Left kidney (tissue), 2 donors: ENCODE results near the gene GRIP2. TPM values are rescaled to one million over a fixed set of nuclear protein-coding genes. Genes with fewer than 3 reads are reported as not detected.

ENCODE experiments used
- DNase-seq: peaks from one replicate; pipeline ENCODE4 v3.0.0-alpha.2; 2013
- polyA plus RNA-seq: library from polyadenylated mRNA; unstranded; fragments of 120-200 nt; gene quantifications from one replicate; pipeline ENCODE4 v1.2.1, GENCODE V29; 2013; ENCODE audit not compliant: insufficient read length

The GRIP2 gene
- polyA plus RNA-seq, 1 donor = 1.7 TPM

- no peak for DNase-seq
Measured at GRCh38 chr3:14483286-14483685, 56.9 kb downstream of the GRIP2 start.

- DNase-seq = no peak
Measured at GRCh38 chr3:14482271-14482721, 57.8 kb downstream of the GRIP2 start.

DNA sequence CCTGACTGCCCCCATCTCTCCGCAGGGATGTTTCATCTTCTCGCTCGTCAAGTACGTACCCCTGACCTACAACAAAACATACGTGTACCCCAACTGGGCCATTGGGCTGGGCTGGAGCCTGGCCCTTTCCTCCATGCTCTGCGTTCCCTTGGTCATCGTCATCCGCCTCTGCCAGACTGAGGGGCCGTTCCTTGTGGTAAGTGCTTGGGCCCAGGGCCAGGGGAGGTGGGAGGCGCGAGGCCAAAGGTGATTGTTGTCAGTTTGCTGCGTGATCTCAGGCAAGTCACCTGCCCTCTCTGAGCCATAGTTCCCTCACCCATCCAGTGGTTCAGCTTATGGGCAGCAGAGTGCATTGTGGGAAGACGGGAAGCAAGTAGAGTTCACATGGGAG is 58.5 kb downstream of the GRIP2 start:
- no peak for DNase-seq

DNA sequence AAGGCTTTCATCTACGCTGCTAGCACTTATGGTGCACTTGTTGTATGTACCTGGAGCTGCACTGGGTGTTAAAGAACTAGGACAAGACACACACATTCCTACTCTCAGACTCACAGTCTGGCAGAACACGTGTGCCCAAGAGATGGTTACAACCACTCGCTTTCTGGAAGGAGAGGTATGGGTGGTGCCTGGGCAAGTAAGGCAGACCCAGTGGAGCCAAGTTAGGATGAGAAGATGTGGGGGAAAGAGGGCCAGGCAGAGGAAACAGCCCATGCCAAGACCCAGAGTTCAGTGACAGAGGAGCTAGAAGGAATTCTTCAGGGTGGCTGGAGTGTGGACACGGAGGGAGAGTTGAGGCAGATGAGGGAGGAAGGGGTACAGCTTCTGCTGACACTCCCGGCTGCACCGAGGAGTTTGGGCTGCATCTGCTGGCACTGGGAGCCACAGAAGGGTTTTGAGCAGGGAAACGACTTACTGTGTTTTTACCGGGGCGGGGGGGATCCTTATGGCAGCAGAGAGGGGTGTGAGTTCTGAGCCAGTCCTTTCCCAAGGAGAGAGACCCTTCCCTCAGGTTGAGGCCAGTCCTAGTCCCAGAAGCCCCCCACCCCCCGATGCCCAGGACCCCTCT is 59.0 kb downstream of the GRIP2 start:
- DNase-seq = no peak

DNA sequence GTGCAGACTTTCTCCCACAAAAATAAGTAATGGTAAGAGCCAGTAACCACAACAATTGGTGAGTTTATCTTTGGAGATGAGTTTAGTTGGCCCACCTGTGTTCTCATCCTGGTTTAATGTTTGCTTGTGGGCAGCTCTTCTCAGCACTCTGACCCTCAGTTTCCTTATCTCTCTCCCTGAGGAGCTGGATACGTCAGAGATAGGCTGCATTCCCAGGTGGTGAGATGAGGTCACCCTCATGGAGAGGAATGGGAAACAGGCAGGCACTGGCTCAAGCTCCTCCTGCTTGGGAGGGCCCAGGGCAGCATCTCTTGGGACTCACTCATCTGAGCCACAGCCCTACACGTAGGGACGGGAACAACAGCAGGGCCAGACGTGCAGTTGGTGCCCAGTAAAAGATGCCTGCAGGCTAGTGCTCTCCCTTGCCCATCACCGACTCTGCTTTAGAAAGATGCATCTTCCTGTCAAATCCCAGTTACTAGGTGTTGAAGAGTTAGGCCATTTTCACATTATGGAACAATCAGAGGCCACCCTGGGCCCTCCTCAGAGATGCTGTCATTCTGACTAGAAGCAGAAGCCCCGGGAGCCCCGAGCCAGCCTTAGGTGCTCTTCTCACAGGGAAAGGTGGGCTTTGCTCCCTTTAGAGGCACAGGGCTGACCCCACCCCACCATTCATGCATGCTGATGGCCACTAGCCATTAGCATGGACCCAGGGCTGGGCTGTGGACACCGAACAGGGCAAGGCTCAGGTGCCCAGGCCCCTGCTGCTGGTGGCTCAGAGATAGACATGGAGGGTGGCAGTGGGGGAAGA is 59.7 kb downstream of the GRIP2 start:
- no peak for DNase-seq

DNA sequence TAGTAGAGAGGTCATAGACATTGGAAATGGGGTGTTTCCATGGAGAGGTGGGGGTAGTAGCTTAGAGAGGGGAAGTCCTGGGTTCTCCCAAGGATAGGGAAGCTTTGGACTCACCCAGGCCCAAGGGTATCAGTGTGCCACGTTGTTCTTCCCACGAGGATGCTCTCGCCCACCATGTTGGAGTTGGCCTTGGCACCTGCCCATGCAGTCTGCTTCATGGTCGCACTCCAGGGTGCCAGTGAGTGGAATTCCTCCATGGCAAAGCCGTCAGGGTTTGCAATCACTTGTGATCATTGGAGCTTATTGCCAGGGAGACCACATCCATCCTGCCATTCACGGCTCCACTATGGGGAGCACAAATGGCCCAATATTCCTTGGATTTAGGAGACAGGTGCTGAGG is 60.6 kb downstream of the GRIP2 start:
- DNase-seq = no peak

DNA sequence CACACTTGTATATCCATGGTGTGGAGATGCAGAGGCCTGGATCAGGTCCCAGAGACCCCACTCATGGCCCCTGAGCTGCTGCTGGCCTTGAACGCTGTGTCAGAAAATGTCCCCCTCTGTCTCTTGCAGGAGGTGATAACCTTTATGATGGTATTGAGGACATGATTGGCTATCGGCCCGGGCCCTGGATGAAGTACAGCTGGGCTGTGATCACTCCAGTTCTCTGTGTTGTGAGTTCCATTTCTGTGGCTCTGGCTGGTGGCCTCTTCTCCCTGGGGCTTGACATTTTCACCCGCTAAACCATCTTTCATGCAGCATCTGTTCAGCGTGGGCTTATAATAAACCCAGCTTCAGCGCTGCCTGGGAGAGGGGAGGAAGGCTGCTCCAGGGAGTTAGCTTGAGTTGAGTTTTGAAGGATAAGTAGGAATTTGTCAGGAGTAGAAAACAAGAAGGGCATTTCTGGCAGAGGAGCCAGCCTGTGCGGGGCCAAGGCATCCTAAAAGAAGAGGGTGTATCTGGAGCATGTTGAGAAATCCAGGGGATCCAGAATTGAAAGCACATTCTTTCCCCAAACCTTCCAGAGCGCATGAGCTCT is 61.1 kb downstream of the GRIP2 start:
- DNase-seq = no peak

- no peak for DNase-seq
Measured at GRCh38 chr3:14477311-14477935, 62.7 kb downstream of the GRIP2 start.

GRCh38 chr3:14476583-14477265 is 63.4 kb downstream of the GRIP2 start:
- DNase-seq = no peak

- no peak for DNase-seq
Measured at GRCh38 chr3:14475621-14476020, 64.5 kb downstream of the GRIP2 start.

DNA sequence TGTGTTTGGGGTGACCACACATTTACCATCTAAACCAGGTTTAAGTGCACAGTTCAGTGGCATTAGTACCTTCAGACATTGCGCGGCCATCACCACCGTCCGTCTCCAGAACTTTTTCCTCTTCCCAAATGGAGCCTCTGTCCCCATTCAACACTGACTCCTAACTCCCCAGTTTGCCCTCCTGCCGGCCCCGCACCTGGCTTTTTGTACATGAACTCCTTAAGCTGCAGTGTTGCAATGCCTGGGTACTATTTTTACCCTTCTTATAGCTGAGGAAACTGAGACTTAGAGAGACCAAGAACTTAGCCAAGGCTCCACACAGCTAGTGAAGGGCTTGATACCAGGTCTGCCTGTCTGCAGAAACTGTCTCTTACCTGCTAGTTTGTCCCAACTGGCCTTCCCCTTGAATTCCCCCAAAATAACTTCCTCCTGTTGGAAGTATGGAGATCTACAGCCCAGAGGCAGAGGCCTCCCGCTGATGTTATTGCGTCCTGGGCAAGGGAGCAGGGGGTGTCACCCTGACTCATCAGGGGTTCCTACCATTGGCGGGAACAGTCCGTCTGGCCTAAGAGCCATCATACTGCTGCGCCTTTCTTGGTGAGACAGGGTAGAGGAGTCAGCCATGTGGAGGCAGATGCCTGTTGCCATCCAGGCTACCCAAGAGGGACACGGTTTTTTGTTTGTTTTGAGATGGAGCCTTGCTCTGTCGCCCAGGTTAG is 65.6 kb downstream of the GRIP2 start:
- no peak for DNase-seq

- DNase-seq = peak; percentile 77
Measured at GRCh38 chr3:14473411-14473891, 66.7 kb downstream of the GRIP2 start.

GRCh38 chr3:14472471-14473351 is 67.4 kb downstream of the GRIP2 start:
- no peak for DNase-seq

- no peak for DNase-seq
Measured at GRCh38 chr3:14471690-14472089, 68.5 kb downstream of the GRIP2 start.

GRCh38 chr3:14471016-14471415 is 69.1 kb downstream of the GRIP2 start:
- no peak for DNase-seq

DNA sequence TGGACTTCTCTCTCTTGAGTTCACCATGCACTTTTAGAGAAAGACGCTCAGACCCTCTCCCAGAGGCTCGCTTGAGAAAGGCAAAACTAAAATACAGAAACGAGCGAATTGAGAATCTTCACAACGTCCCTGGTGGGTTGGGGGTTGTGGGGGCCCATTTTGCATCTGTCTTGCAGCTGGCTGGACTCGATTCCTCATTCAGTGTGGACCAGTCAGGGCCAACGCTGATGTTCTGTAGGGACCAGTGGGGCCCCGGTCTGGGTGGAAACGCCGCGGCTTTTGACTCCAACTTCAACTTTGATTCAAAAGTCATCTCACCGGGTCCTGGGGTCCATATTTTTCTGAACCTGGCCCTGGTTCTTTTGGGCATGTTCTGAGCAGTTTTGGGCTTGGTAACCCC is 69.7 kb downstream of the GRIP2 start:
- DNase-seq = no peak

DNA sequence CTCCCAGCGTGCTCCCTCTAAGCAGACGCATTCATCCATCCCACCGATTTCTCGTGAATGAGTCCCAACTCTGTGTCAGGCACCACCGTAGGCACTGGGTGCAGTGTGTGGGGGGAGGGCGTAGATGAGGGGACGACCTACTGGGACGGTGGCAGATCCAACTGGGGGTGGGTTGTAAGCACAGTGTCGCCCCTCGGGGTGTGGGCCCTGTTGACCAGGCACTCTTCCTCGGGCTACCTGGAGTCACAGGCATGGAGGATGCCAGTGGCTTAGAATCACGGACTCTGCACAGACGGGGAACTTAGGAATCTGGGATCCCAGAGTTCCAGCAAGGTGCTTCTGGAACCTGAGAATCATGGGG is 71.5 kb downstream of the GRIP2 start:
- no peak for DNase-seq

DNA sequence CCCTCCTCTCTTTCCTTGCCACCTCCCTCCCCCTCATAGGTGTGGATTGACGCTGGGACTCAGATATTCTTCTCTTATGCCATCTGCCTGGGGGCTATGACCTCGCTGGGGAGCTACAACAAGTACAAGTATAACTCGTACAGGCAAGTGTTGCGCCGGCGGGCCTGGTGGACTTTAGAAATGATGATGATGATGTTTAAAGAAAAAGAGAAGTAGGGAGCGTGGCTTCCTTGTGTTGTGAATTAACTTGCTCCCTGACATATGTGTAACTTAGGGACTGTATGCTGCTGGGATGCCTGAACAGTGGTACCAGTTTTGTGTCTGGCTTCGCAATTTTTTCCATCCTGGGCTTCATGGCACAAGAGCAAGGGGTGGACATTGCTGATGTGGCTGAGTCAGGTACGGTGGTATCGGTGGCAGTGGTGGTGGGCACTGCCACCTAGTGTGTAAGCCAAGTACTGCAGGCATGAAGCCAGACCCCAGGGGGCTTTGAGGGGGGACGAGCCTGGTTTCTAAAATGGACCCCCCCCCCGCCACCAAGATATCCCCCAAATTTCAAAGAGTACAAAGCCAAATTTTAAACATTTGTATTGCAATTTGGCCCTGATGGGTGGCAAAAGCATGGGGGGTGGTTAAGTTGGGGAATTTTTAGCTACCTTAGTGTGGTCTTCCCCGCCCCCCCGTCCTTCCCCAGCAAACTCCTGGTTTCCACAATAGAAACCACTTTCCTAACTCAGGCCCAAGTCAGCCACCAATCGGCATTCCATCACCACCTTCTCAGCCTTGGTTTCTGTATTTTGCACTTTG is 72.1 kb downstream of the GRIP2 start:
- DNase-seq = no peak

DNA sequence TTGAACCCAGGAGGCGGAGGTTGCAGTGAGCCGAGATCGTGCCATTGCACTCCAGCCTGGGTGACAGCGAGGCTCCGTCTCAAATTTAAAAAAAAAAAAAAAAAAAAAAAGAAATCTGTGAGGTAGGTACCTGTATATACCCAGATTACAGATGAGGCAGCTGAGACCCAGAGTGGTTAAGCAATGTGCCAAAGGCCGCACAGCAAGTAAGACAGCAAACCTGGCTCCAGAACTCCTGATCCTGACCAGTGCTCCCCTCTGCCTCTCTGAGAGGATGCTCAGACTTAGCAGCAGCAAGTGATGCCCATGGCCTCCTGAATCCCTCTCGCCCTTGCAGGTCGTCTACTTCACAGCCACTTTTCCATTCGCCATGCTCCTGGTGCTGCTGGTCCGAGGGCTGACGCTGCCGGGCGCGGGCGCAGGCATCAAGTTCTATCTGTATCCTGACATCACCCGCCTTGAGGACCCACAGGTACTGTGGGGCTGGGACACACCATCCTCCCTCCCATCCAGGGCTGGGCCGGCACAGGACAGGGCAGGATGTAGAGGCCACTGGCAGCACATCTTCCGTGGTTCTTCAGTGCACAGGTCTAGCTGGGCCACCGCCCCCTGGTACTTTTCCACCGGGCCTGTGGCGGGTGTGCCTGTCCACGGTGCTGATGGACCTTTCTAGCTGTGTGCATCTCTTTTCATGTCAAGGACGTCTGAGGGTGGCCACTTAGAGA is 73.8 kb downstream of the GRIP2 start:
- no peak for DNase-seq
